K562 (cell line): ENCODE data around the gene DENND5B. TPM values are rescaled to one million over a fixed set of nuclear protein-coding genes. Genes with fewer than 3 reads are reported as not detected.
"Not testable (repeated sequence)": the region's sequence is repeated elsewhere in the genome, so short reads cannot be mapped to it uniquely, and the experiment has no call there.

Source experiments
- ATF3 ChIP-seq, 2 experiments: fragments of 450-650 bp in 1 of 2; sonication (generic) in 1 of 2; formaldehyde crosslinking in 1 of 2; IDR thresholded peaks in 1 of 2; conservative IDR thresholded peaks in 1 of 2; 2 replicates each; pipeline versions ENCODE4 v1.6.1 to v1.8.1; 2016 to 2023; ENCODE audit warnings: mild to moderate bottlenecking in 2 of 2, moderate library complexity in 2 of 2, inconsistent platforms in 1 of 2, missing genetic modification reagents in 1 of 2
- BHLHE40 ChIP-seq: IDR thresholded peaks from 2 replicates; pipeline ENCODE4 v1.6.1; 2011; ENCODE audit warnings: low read length, improper control_type of control experiment
- C11orf30 ChIP-seq: fragments of 450-650 bp; IDR thresholded peaks from 2 replicates; pipeline ENCODE4 v1.6.1; 2016; ENCODE audit warnings: low read depth, mild to moderate bottlenecking
- CC2D1A ChIP-seq: fragments of 450-650 bp; IDR thresholded peaks from 2 replicates; pipeline ENCODE4 v1.6.1; 2017; ENCODE audit warnings: mild to moderate bottlenecking
- CXXC5 ChIP-seq: fragments of 250-450 bp; sonication (Bioruptor Pico); IDR thresholded peaks from 2 replicates; pipeline ENCODE4 v1.8.0; 2022; ENCODE audit warnings: inconsistent platforms, mild to moderate bottlenecking, moderate library complexity
- FOSL1 ChIP-seq: fragments of 200-800 bp; sonication (Bioruptor generic); conservative IDR thresholded peaks from 2 replicates; pipeline ENCODE4 v1.6.1; 2016; ENCODE audit warnings: missing genetic modification characterization, missing compliant biosample characterization
- JUN ChIP-seq, 2 experiments: sonication (generic) in 1 of 2; formaldehyde crosslinking in 1 of 2; IDR thresholded peaks; 2 replicates each; pipeline versions ENCODE4 v1.6.1 to v1.8.0; 2012 to 2022; ENCODE audit warnings: borderline replicate concordance in 2 of 2, mild to moderate bottlenecking in 2 of 2, improper control_type of control experiment in 1 of 2, low read depth in 1 of 2, low read length in 1 of 2, missing genetic modification reagents in 1 of 2
- JUND ChIP-seq, 2 experiments: IDR thresholded peaks; 2 replicates in 1 of 2; 3 replicates in 1 of 2; pipeline ENCODE4 v1.6.1; 2011; ENCODE audit warnings: borderline replicate concordance in 2 of 2, low read depth in 2 of 2, low read length in 2 of 2, improper control_type of control experiment in 1 of 2, missing biosample characterization in 1 of 2, missing genetic modification characterization in 1 of 2, missing genetic modification reagents in 1 of 2
- MAFG ChIP-seq: fragments of 450-650 bp; conservative IDR thresholded peaks from 2 replicates; pipeline ENCODE4 v1.6.1; 2016; ENCODE audit warnings: missing genetic modification characterization, missing compliant biosample characterization
- NFIC ChIP-seq: fragments of 450-650 bp; IDR thresholded peaks from 2 replicates; pipeline ENCODE4 v1.6.1; 2017; ENCODE audit warnings: mild to moderate bottlenecking, inconsistent platforms
- REST ChIP-seq, 2 experiments: fragments of 450-650 bp; formaldehyde crosslinking in 1 of 2; IDR thresholded peaks; 2 replicates each; pipeline versions ENCODE4 v1.4.0 to v1.6.1; 2014 to 2020; ENCODE audit warnings: mild to moderate bottlenecking in 2 of 2, borderline replicate concordance in 1 of 2, low read depth in 1 of 2
- SMC3 ChIP-seq: conservative IDR thresholded peaks from 2 replicates; pipeline ENCODE4 v1.6.1; 2011; ENCODE audit warnings: low read depth, low read length, improper control_type of control experiment; ENCODE audit not compliant: insufficient read depth
- ZNF121 ChIP-seq: sonication (generic); formaldehyde crosslinking; conservative IDR thresholded peaks from 2 replicates; pipeline ENCODE4 v1.8.0; 2022; ENCODE audit warnings: missing genetic modification reagents
- ZNF384 ChIP-seq: IDR thresholded peaks from 2 replicates; pipeline ENCODE4 v1.6.1; 2012; ENCODE audit warnings: low read depth, low read length, improper control_type of control experiment
- polyA plus RNA-seq, 8 experiments: library from polyadenylated mRNA; depleted of rRNA in 4 of 8; stranded (reverse) in 5 of 8; unstranded in 3 of 8; fragments of >200 nt; fragmentation: Nextera tagmentation in 2 of 8; fragmentation: Illumina TruSeq in 1 of 8; extraction: Ambion mirVana in 2 of 8; extraction: Trizol in 1 of 8; gene quantifications; 2 replicates each; pipeline versions ENCODE4 v1.2.1 to v1.2.3, GENCODE V29; 2011 to 2014; ENCODE audit warnings: inconsistent platforms in 1 of 8, missing spikeins in 1 of 8
- total RNA-seq, 7 experiments: library from RNA; depleted of rRNA in 6 of 7; stranded (reverse); fragments of >200 nt in 6 of 7; fragmentation: Illumina TruSeq in 2 of 7; extraction: Trizol in 2 of 7; gene quantifications; 2 replicates each; pipeline versions ENCODE4 v1.2.1 to v1.2.3, GENCODE V29; 2011 to 2021; ENCODE audit warnings: low replicate concordance in 1 of 7

The DENND5B gene
- total and polyA plus RNA-seq, 9 of the 15 experiments (the other 6 are each of a cell fraction or from before 2014, with no cell fraction given) = 0.99 to 6.0 (median 3.6) TPM

GRCh38 chr12:31403099-31403607, 187.8 kb downstream of the DENND5B start (continued):
- peak; percentile 87 for TF ChIP-seq REST (IDR thresholded peaks at IDR 0.05; ENCODE audit: borderline replicate concordance)
- TF ChIP-seq REST (CRISPR knock-in tag; IDR thresholded peaks at IDR 0.05; ENCODE audit: low read depth); JUN (CRISPR knock-in tag; IDR thresholded peaks at IDR 0.05; ENCODE audit: borderline replicate concordance); ATF3 (CRISPR knock-in tag; conservative IDR thresholded peaks at IDR 0.05): not testable (repeated sequence)
- TF ChIP-seq NFIC = peak; percentile 74
- TF ChIP-seq CXXC5 (CRISPR knock-in tag) = 0 out of 2 replicates have a peak, but pooled peaks have one; percentile 25
- TF ChIP-seq JUN (IDR thresholded peaks at IDR 0.05; ENCODE audit: borderline replicate concordance, low read depth, low read length) = 0 out of 2 replicates have a peak, but pooled peaks have one; percentile 20
- TF ChIP-seq ATF3 (IDR thresholded peaks at IDR 0.05) = peak; percentile 60
- TF ChIP-seq JUND (IDR thresholded peaks at IDR 0.05; ENCODE audit: borderline replicate concordance, low read depth, low read length) = peak; percentile 71
- TF ChIP-seq JUND (tag; IDR thresholded peaks at IDR 0.05; ENCODE audit: borderline replicate concordance, low read depth, low read length) = 0 out of 3 replicates have a peak, but pooled peaks have one; percentile 65
- peak; percentile 91 for TF ChIP-seq ZNF384
- TF ChIP-seq SMC3 = peak; percentile 92
- peak; percentile 40; the same call in 1 of the 2 replicates for TF ChIP-seq CC2D1A
- peak; percentile 67; the same call in 1 of the 2 replicates for TF ChIP-seq BHLHE40
- peak; percentile 77 for TF ChIP-seq FOSL1 (tag)
- TF ChIP-seq MAFG = peak; percentile 75
- TF ChIP-seq ZNF121 (CRISPR knock-in tag) = 0 out of 2 replicates have a peak, but pooled peaks have one; percentile 10
- peak; percentile 80 for TF ChIP-seq C11orf30
